ACC112 (cell line): Measurements from ENCODE around the gene TMEM212.
A peak's percentile ranks its signal among the peaks of the same experiment; 100 is the strongest.

Experiments
- H2AFZ ChIP-seq: fragments of 200-600 bp; sonication (generic); one replicate; pipeline ENCODE4 v1.6.0; 2017; ENCODE audit warnings: antibody characterized with exemption, low read length; ENCODE audit not compliant: unreplicated experiment
- H3K27ac ChIP-seq: fragments of 200-600 bp; sonication (generic); 2 replicates; pipeline ENCODE4 v1.5.1; 2014; ENCODE audit warnings: low read depth, mild to moderate bottlenecking, antibody characterized with exemption, low read length, moderate library complexity
- H3K27me3 ChIP-seq: fragments of 200-600 bp; sonication (generic); 2 replicates; pipeline ENCODE4 v1.6.1; 2014; ENCODE audit warnings: mild to moderate bottlenecking, antibody characterized with exemption, low read length, moderate library complexity, mixed read lengths; ENCODE audit not compliant: insufficient read depth
- H3K36me3 ChIP-seq: fragments of 200-600 bp; sonication (generic); 2 replicates; pipeline ENCODE4 v1.6.1; 2016; ENCODE audit warnings: mild to moderate bottlenecking, antibody characterized with exemption, low read length, moderate library complexity, mixed read lengths; ENCODE audit not compliant: insufficient read depth
- H3K4me1 ChIP-seq: fragments of 200-600 bp; sonication (generic); one replicate; pipeline ENCODE4 v1.6.1; 2016; ENCODE audit warnings: low read length, mixed read lengths; ENCODE audit not compliant: insufficient read depth, unreplicated experiment, control insufficient read depth
- H3K4me3 ChIP-seq: fragments of 200-600 bp; sonication (generic); 2 replicates; pipeline ENCODE4 v1.5.1; 2014; ENCODE audit warnings: mild to moderate bottlenecking, low read depth, low read length
- H3K79me2 ChIP-seq: fragments of 200-600 bp; sonication (generic); one replicate; pipeline ENCODE4 v1.6.0; 2016; ENCODE audit warnings: low read length; ENCODE audit not compliant: control insufficient read depth, unreplicated experiment, insufficient read depth

The TMEM212 gene

GRCh38 chr3:171806200-171807128 is 36.7 kb upstream of the TMEM212 start:
- Histone ChIP-seq H3K36me3 (no peaks in the 10 kb centered on the region), H2AFZ (no peak overlapping the region), H3K4me3 (peak overlapping the region; percentile 20; the same call in 1 of the 2 replicates), H3K79me2 (peaks cover 42% of the 10 kb centered on the region), H3K27me3 (no peaks in the 10 kb centered on the region), H3K27ac (peak overlapping the region; percentile 95), H3K4me1 (peaks cover 62% of the 10 kb centered on the region)

- Histone ChIP-seq H3K36me3 (no peaks in the 10 kb centered on the region), H3K4me1 (peaks cover 60% of the 10 kb centered on the region), H2AFZ (no peak overlapping the region), H3K79me2 (peaks cover 41% of the 10 kb centered on the region), H3K27ac (peak overlapping the region; percentile 95), H3K27me3 (no peaks in the 10 kb centered on the region), H3K4me3 (no peak overlapping the region)
These were observed 35.9 kb upstream of the TMEM212 start for GRCh38 chr3:171807129-171807675.

GRCh38 chr3:171807806-171808205 is 35.3 kb upstream of the TMEM212 start:
- H3K79me2 ChIP-seq, result peaks cover 35% of the 10 kb centered on the region
- H3K4me3 ChIP-seq, result no peak overlapping the region
- no peaks in the 10 kb centered on the region for H3K36me3 ChIP-seq
- H3K4me1 ChIP-seq, result peaks cover 60% of the 10 kb centered on the region
- H3K27me3 ChIP-seq, result no peaks in the 10 kb centered on the region
- H3K27ac ChIP-seq, result peak overlapping the region; percentile 26; the same call in 1 of the 2 replicates
- H2AFZ ChIP-seq, result no peak overlapping the region

DNA sequence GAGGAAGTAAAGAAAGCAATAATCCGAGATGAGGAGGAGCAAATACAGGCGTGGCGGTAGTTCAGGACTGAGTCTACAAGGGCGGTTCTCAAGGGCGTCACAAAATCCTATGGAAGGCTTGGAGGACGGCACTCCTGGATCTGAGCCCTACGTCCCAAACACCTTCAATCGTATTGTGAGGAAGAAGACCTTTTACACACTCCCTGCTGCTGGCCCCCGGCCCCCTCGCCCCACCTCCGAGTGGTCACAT is 33.6 kb upstream of the TMEM212 start:
- H3K4me1 ChIP-seq, result peaks cover 65% of the 10 kb centered on the region
- H3K27me3 ChIP-seq, result no peaks in the 10 kb centered on the region
- H2AFZ ChIP-seq, result no peak overlapping the region
- no peaks in the 10 kb centered on the region for H3K36me3 ChIP-seq
- peaks cover 20% of the 10 kb centered on the region for H3K79me2 ChIP-seq
- peak overlapping the region; percentile 88 for H3K4me3 ChIP-seq
- H3K27ac ChIP-seq, result peak overlapping the region; percentile 99

- peaks cover 61% of the 10 kb centered on the region for H3K4me1 ChIP-seq
- H3K4me3 ChIP-seq, result peak within 1 kb of the TSS; percentile 88
- H3K79me2 ChIP-seq, result peaks cover 18% of the 10 kb centered on the region
- peak within 1 kb of the TSS; percentile 99 for H3K27ac ChIP-seq
- H2AFZ ChIP-seq, result no peak within 1 kb of the TSS
- H3K27me3 ChIP-seq, result no peaks in the 10 kb centered on the region
- no peaks in the 10 kb centered on the region for H3K36me3 ChIP-seq
These were observed 33.1 kb upstream of the TMEM212 start, which contains the start of gene PLD1 for GRCh38 chr3:171809861-171810628. Gene PLD1, minus strand, starts transcription at chr3:171810483. Its CDS starts 72,432 bp downstream, at chr3:171738051.

- peaks cover 12% of the 10 kb centered on the region for H3K79me2 ChIP-seq
- H3K4me3 ChIP-seq, result peak overlapping the region; percentile 88
- H3K36me3 ChIP-seq, result no peaks in the 10 kb centered on the region
- no peak overlapping the region for H2AFZ ChIP-seq
- peaks cover 56% of the 10 kb centered on the region for H3K4me1 ChIP-seq
- H3K27ac ChIP-seq, result peak overlapping the region; percentile 99
- H3K27me3 ChIP-seq, result no peaks in the 10 kb centered on the region
These were observed 32.4 kb upstream of the TMEM212 start for GRCh38 chr3:171810629-171811294.

DNA sequence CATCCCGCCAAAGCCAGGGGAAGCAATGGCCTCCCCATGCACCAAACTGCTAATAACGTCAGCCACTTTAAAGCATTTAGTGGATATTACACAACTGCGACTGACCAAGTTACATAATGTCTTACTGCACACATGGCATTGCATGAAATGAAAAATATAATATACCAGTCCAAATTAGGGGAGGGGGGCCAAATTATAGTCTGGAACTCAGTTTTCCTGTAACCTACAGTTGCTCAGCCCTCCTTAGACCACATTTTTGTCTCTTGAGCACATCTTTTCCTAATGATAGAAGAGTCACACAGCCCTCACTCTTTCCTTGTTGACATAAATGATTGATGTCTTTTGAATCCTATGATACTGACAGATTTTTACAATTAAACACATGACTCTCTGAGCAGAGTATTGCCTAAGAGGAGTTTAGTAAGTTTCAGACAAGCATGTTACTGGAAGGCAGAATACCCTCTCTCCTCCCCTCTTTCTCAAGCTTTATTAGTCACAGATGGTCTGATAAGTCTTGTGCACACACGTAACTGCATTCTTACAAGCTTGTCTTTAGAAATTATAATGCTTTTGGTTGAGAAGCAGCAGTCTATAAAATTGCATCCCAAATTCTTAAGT is 31.7 kb upstream of the TMEM212 start:
- peaks cover 12% of the 10 kb centered on the region for H3K79me2 ChIP-seq
- H3K4me1 ChIP-seq, result peaks cover 56% of the 10 kb centered on the region
- peak overlapping the region; percentile 99 for H3K27ac ChIP-seq
- peak overlapping the region; percentile 88 for H3K4me3 ChIP-seq
- no peaks in the 10 kb centered on the region for H3K36me3 ChIP-seq
- H2AFZ ChIP-seq, result no peak overlapping the region
- H3K27me3 ChIP-seq, result no peaks in the 10 kb centered on the region

- no peaks in the 10 kb centered on the region for H3K36me3 ChIP-seq
- no peak overlapping the region for H2AFZ ChIP-seq
- no peak overlapping the region; the same call in 1 of the 2 replicates for H3K4me3 ChIP-seq
- peak overlapping the region; percentile 99 for H3K27ac ChIP-seq
- peaks cover 9% of the 10 kb centered on the region for H3K79me2 ChIP-seq
- peaks cover 56% of the 10 kb centered on the region for H3K4me1 ChIP-seq
- H3K27me3 ChIP-seq, result no peaks in the 10 kb centered on the region
These were observed 31.2 kb upstream of the TMEM212 start for GRCh38 chr3:171811913-171812335.

GRCh38 chr3:171812811-171813210 is 30.3 kb upstream of the TMEM212 start:
- Histone ChIP-seq H2AFZ (no peak overlapping the region), H3K27me3 (no peaks in the 10 kb centered on the region), H3K36me3 (no peaks in the 10 kb centered on the region), H3K79me2 (peaks cover 1% of the 10 kb centered on the region), H3K27ac (peak overlapping the region; percentile 99), H3K4me3 (no peak overlapping the region), H3K4me1 (peaks cover 61% of the 10 kb centered on the region)
